Neural crest cell (in vitro differentiated cells): ENCODE results near the gene JPH3. TPM values are rescaled to one million over a fixed set of nuclear protein-coding genes. Genes with fewer than 3 reads are reported as not detected.

Source experiments
- DNase-seq: peaks from one replicate; pipeline ENCODE4 v3.0.0; 2021; ENCODE audit warnings: low read depth, mixed read lengths, low spot score
- H3K27ac Mint-ChIP-seq: one replicate; pipeline ENCODE4 v1.8.0; 2021; ENCODE audit warnings: mild to moderate bottlenecking, mixed read lengths; ENCODE audit not compliant: unreplicated experiment
- H3K27me3 Mint-ChIP-seq: 2 replicates; pipeline ENCODE4 v1.8.0; 2021; ENCODE audit warnings: low read depth, mild to moderate bottlenecking, mixed read lengths
- H3K36me3 Mint-ChIP-seq: 2 replicates; pipeline ENCODE4 v1.8.0; 2021; ENCODE audit warnings: low read depth, mild to moderate bottlenecking, mixed read lengths
- H3K4me1 Mint-ChIP-seq: 2 replicates; pipeline ENCODE4 v1.8.0; 2021; ENCODE audit warnings: mixed read lengths
- H3K4me3 Mint-ChIP-seq: one replicate; pipeline ENCODE4 v1.8.0; 2021; ENCODE audit warnings: mild to moderate bottlenecking, mixed read lengths
- H3K9me3 Mint-ChIP-seq: 2 replicates; pipeline ENCODE4 v1.8.0; 2021; ENCODE audit warnings: mixed read lengths
- total RNA-seq: library from RNA; stranded (reverse); gene quantifications from 2 replicates; pipeline ENCODE4 v1.2.1, GENCODE V29; 2021
- TF ChIP-seq, protein P1 (sequence below): fragments of 200-600 bp; sonication (generic); conservative IDR thresholded peaks from 2 replicates; pipeline ENCODE4 v1.5.0; 2021; ENCODE audit warnings: antibody characterized with exemption, mild to moderate bottlenecking

The JPH3 gene
- total RNA-seq, 1 donor from 2014 or later, result 9.1 TPM

GRCh38 chr16:87582966-87583325 is 19.4 kb upstream of the JPH3 start:
- TF ChIP-seq, protein P1, sequence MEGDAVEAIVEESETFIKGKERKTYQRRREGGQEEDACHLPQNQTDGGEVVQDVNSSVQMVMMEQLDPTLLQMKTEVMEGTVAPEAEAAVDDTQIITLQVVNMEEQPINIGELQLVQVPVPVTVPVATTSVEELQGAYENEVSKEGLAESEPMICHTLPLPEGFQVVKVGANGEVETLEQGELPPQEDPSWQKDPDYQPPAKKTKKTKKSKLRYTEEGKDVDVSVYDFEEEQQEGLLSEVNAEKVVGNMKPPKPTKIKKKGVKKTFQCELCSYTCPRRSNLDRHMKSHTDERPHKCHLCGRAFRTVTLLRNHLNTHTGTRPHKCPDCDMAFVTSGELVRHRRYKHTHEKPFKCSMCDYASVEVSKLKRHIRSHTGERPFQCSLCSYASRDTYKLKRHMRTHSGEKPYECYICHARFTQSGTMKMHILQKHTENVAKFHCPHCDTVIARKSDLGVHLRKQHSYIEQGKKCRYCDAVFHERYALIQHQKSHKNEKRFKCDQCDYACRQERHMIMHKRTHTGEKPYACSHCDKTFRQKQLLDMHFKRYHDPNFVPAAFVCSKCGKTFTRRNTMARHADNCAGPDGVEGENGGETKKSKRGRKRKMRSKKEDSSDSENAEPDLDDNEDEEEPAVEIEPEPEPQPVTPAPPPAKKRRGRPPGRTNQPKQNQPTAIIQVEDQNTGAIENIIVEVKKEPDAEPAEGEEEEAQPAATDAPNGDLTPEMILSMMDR, result no peak
- H3K27me3 Mint-ChIP-seq, result peaks cover 13% of the 10 kb centered on the region
- H3K27ac Mint-ChIP-seq, result no peak overlapping the region
- no peaks in the 10 kb centered on the region for H3K36me3 Mint-ChIP-seq
- DNase-seq, result no peak
- H3K4me1 Mint-ChIP-seq, result peaks cover 6% of the 10 kb centered on the region
- H3K4me3 Mint-ChIP-seq, result no peak overlapping the region
- no peaks in the 10 kb centered on the region for H3K9me3 Mint-ChIP-seq

GRCh38 chr16:87583453-87584131 is 18.7 kb upstream of the JPH3 start:
- peaks cover 6% of the 10 kb centered on the region for H3K4me1 Mint-ChIP-seq
- DNase-seq, result no peak
- H3K36me3 Mint-ChIP-seq, result no peaks in the 10 kb centered on the region
- H3K27ac Mint-ChIP-seq, result no peak overlapping the region
- H3K4me3 Mint-ChIP-seq, result no peak overlapping the region
- H3K27me3 Mint-ChIP-seq, result peaks cover 19% of the 10 kb centered on the region
- TF ChIP-seq, protein P1, result no peak
- H3K9me3 Mint-ChIP-seq, result no peaks in the 10 kb centered on the region

DNA sequence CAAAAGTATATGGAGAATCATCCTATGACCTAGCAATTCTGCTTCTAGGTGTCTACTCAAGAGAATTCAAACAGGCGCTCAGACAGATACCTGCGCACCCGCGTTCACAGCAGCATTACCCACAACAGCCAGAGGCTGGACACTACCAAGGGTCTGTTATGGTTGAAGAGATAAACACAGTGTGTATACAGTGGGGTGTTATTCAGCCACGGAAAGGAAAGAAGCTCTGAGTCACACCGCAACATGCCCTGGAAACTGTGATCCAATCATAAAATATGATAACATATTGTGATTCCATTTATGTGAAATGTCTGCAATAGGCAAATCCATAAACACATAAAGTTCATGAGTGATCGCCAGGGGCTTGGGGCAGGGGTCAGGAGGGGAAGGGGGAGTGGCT is 18.0 kb upstream of the JPH3 start:
- Mint-ChIP-seq H3K4me3 (no peak overlapping the region), H3K27me3 (peaks cover 26% of the 10 kb centered on the region), H3K36me3 (no peaks in the 10 kb centered on the region), H3K4me1 (peaks cover 6% of the 10 kb centered on the region), H3K9me3 (no peaks in the 10 kb centered on the region), H3K27ac (no peak overlapping the region)
- TF ChIP-seq, protein P1, result no peak
- DNase-seq, result no peak

DNA sequence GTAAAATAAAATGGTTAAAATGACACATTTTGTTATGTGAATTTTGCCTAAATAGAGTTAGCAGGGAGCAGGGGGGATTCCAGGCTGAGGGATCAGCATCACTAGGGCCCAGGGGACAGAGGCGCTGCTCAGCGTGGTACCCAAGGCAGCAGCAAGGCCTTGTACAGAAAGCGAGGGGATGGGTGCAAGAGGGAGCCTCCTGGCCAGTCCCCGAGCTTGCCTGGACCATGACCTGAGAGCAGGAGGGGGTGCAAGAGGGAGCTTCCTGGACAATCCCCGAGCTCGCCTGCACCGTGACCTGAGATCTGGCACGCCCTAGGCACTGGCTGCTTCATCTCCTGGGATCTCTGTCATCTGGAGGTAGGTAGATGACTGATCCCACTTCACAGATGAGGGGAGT is 17.3 kb upstream of the JPH3 start:
- Mint-ChIP-seq H3K4me1 (peaks cover 6% of the 10 kb centered on the region), H3K27me3 (peaks cover 30% of the 10 kb centered on the region), H3K4me3 (no peak overlapping the region), H3K36me3 (no peaks in the 10 kb centered on the region), H3K9me3 (no peaks in the 10 kb centered on the region), H3K27ac (no peak overlapping the region)
- TF ChIP-seq, protein P1, result no peak
- no peak for DNase-seq

GRCh38 chr16:87585442-87586200 is 16.7 kb upstream of the JPH3 start:
- no peak overlapping the region for H3K27ac Mint-ChIP-seq
- peaks cover 36% of the 10 kb centered on the region for H3K27me3 Mint-ChIP-seq
- TF ChIP-seq, protein P1, result no peak

More at GRCh38 chr16:87585442-87586200, 16.7 kb upstream of the JPH3 start:
- Mint-ChIP-seq H3K4me1 (peaks cover 6% of the 10 kb centered on the region), H3K4me3 (no peak overlapping the region), H3K9me3 (no peaks in the 10 kb centered on the region), H3K36me3 (no peaks in the 10 kb centered on the region)
- DNase-seq, result no peak
